OCI-LY3 (cell line): Measurements from ENCODE around the gene CA7.

ENCODE experiments used
- H2AFZ ChIP-seq: fragments of 200-600, 300-600 bp; shearing (Covaris generic); 2 replicates; pipeline ENCODE4 v1.6.0; 2014; ENCODE audit warnings: antibody characterized with exemption, low read depth, low read length
- H3K27ac ChIP-seq: fragments of 200-600, 300-600 bp; sonication (generic); 2 replicates; pipeline ENCODE4 v1.5.1; 2014; ENCODE audit warnings: mild to moderate bottlenecking, low read length, moderate library complexity, mixed read lengths
- H3K27me3 ChIP-seq: fragments of 200-600, 300-600 bp; sonication (generic); 2 replicates; pipeline ENCODE4 v1.6.1; 2014; ENCODE audit warnings: low read depth, low read length, mixed read lengths
- H3K36me3 ChIP-seq: fragments of 200-600, 300-600 bp; sonication (generic); replicated peaks from 2 replicates; pipeline ENCODE3; 2014; ENCODE audit warnings: low read depth, low read length, mixed read lengths
- H3K4me1 ChIP-seq: fragments of 300-600, 200-600 bp; sonication (generic); 2 replicates; pipeline ENCODE4 v1.6.1; 2014; ENCODE audit warnings: low read length, mixed read lengths
- H3K4me2 ChIP-seq: fragments of 200-600, 300-600 bp; sonication (generic); 2 replicates; pipeline ENCODE4 v1.6.1; 2014; ENCODE audit warnings: low read length, mixed read lengths
- H3K4me3 ChIP-seq: fragments of 300-600, 200-600 bp; sonication (generic); 2 replicates; pipeline ENCODE4 v1.5.1; 2014; ENCODE audit warnings: antibody characterized with exemption, mild to moderate bottlenecking, low read length, moderate library complexity
- H3K79me2 ChIP-seq: fragments of 300-600, 200-600 bp; shearing (Covaris generic); 2 replicates; pipeline ENCODE4 v1.6.1; 2014; ENCODE audit warnings: mild to moderate bottlenecking, low read length, mixed read lengths
- H3K9ac ChIP-seq: fragments of 300-600, 200-600 bp; shearing (Covaris generic); 2 replicates; pipeline ENCODE4 v1.6.0; 2014; ENCODE audit warnings: mild to moderate bottlenecking, low read length, moderate library complexity
- H3K9me3 ChIP-seq: fragments of 200-600, 300-600 bp; shearing (Covaris generic); 2 replicates; pipeline ENCODE4 v1.6.1; 2014; ENCODE audit warnings: low read length, mixed read lengths; ENCODE audit not compliant: insufficient read depth
- H4K20me1 ChIP-seq: fragments of 200-600, 300-600 bp; sonication (generic); 2 replicates; pipeline ENCODE4 v1.6.1; 2016; ENCODE audit warnings: low read length, mixed read lengths; ENCODE audit not compliant: insufficient read depth
- CTCF ChIP-seq: fragments of 200-600, 300-600 bp; sonication (generic); IDR thresholded peaks from 2 replicates; pipeline ENCODE4 v1.5.1; 2014; ENCODE audit warnings: antibody characterized with exemption, low read length, low read depth
- EZH2phosphoT487 ChIP-seq: fragments of 200-600 bp; shearing (Covaris generic); IDR thresholded peaks from 2 replicates; pipeline ENCODE4 v1.6.1; 2018; ENCODE audit warnings: antibody characterized with exemption, mixed run types, low read depth

Gene CA7

GRCh38 chr16:66891797-66892196, 47.6 kb downstream of the CA7 start:
- no peak for TF ChIP-seq CTCF
- no peaks in the 10 kb centered on the region for H3K4me1 ChIP-seq

GRCh38 chr16:66894055-66894454, 49.8 kb downstream of the CA7 start:
- H3K27ac ChIP-seq: no peak overlapping the region
- H3K27me3 ChIP-seq: no peaks in the 10 kb centered on the region
- no peak for TF ChIP-seq CTCF
- no peak for TF ChIP-seq EZH2phosphoT487
- no peak overlapping the region for H3K9ac ChIP-seq
- H3K4me3 ChIP-seq: no peak overlapping the region
- no peaks in the 10 kb centered on the region for H3K4me1 ChIP-seq
- no peak overlapping the region for H3K4me2 ChIP-seq
- no peaks in the 10 kb centered on the region for H3K9me3 ChIP-seq
- no peaks in the 10 kb centered on the region for H4K20me1 ChIP-seq
- H3K36me3 ChIP-seq: peaks cover 3% of the 10 kb centered on the region
- no peaks in the 10 kb centered on the region for H3K79me2 ChIP-seq
- H2AFZ ChIP-seq: no peak overlapping the region

More at GRCh38 chr16:66891797-66892196, 47.6 kb downstream of the CA7 start:
- no peak overlapping the region for H3K4me3 ChIP-seq
- no peaks in the 10 kb centered on the region for H4K20me1 ChIP-seq
- peaks cover 13% of the 10 kb centered on the region for H3K36me3 ChIP-seq
- no peaks in the 10 kb centered on the region for H3K79me2 ChIP-seq
- no peak overlapping the region for H3K4me2 ChIP-seq
- H3K9ac ChIP-seq: no peak overlapping the region
- no peak overlapping the region for H3K27ac ChIP-seq
- H3K27me3 ChIP-seq: no peaks in the 10 kb centered on the region
- no peaks in the 10 kb centered on the region for H3K9me3 ChIP-seq
- H2AFZ ChIP-seq: no peak overlapping the region

GRCh38 chr16:66894948-66895688, 50.9 kb downstream of the CA7 start:
- TF ChIP-seq EZH2phosphoT487 (no peak), CTCF (peak; percentile 81)
- no peak overlapping the region for H3K4me2 ChIP-seq
- H4K20me1 ChIP-seq: no peaks in the 10 kb centered on the region
- no peaks in the 10 kb centered on the region for H3K27me3 ChIP-seq
- no peaks in the 10 kb centered on the region for H3K79me2 ChIP-seq
- H3K27ac ChIP-seq: no peak overlapping the region
- no peaks in the 10 kb centered on the region for H3K9me3 ChIP-seq
- no peaks in the 10 kb centered on the region for H3K4me1 ChIP-seq
- no peak overlapping the region for H2AFZ ChIP-seq
- no peaks in the 10 kb centered on the region for H3K36me3 ChIP-seq
- no peak overlapping the region for H3K9ac ChIP-seq
- no peak overlapping the region for H3K4me3 ChIP-seq

- H4K20me1 ChIP-seq: no peaks in the 10 kb centered on the region
- H3K4me2 ChIP-seq: no peak overlapping the region
- H3K4me3 ChIP-seq: no peak overlapping the region
- H3K9me3 ChIP-seq: no peaks in the 10 kb centered on the region
- H3K27me3 ChIP-seq: no peaks in the 10 kb centered on the region
- H3K79me2 ChIP-seq: no peaks in the 10 kb centered on the region
- TF ChIP-seq CTCF (no peak), EZH2phosphoT487 (no peak)
- H2AFZ ChIP-seq: no peak overlapping the region
- no peaks in the 10 kb centered on the region for H3K4me1 ChIP-seq
- no peak overlapping the region for H3K9ac ChIP-seq
- no peak overlapping the region for H3K27ac ChIP-seq
- no peaks in the 10 kb centered on the region for H3K36me3 ChIP-seq
Observed at GRCh38 chr16:66895689-66895979, 51.4 kb downstream of the CA7 start.
